IPS-20b (cell line): ENCODE data around the gene TMEM208.
A peak's percentile ranks its signal among the peaks of the same experiment; 100 is the strongest.

ENCODE experiments used
- H3K27ac ChIP-seq: one replicate; pipeline ENCODE4 v1.5.1; 2013; ENCODE audit warnings: low read length
- H3K27me3 ChIP-seq: 2 replicates; pipeline ENCODE4 v1.6.1; 2013; ENCODE audit warnings: mild to moderate bottlenecking, low read length, inconsistent platforms; ENCODE audit not compliant: insufficient read depth
- H3K36me3 ChIP-seq: 2 replicates; pipeline ENCODE4 v1.6.1; 2013; ENCODE audit warnings: low read depth, mild to moderate bottlenecking, inconsistent platforms, low read length, moderate library complexity; ENCODE audit not compliant: insufficient read depth
- H3K4me1 ChIP-seq: 2 replicates; pipeline ENCODE4 v1.6.1; 2013; ENCODE audit warnings: mild to moderate bottlenecking, control low read depth, inconsistent platforms, low read length, moderate library complexity; ENCODE audit not compliant: insufficient read depth
- H3K4me3 ChIP-seq: 2 replicates; pipeline ENCODE4 v1.5.1; 2013; ENCODE audit warnings: mild to moderate bottlenecking, low read length, inconsistent platforms
- H3K9ac ChIP-seq: 2 replicates; pipeline ENCODE4 v1.6.1; 2013; ENCODE audit warnings: low read depth, mild to moderate bottlenecking, inconsistent platforms, low read length, moderate library complexity
- H3K9me3 ChIP-seq: 2 replicates; pipeline ENCODE4 v1.6.1; 2013; ENCODE audit warnings: mild to moderate bottlenecking, low read depth, low read length, inconsistent platforms; ENCODE audit not compliant: insufficient read depth

The TMEM208 gene

DNA sequence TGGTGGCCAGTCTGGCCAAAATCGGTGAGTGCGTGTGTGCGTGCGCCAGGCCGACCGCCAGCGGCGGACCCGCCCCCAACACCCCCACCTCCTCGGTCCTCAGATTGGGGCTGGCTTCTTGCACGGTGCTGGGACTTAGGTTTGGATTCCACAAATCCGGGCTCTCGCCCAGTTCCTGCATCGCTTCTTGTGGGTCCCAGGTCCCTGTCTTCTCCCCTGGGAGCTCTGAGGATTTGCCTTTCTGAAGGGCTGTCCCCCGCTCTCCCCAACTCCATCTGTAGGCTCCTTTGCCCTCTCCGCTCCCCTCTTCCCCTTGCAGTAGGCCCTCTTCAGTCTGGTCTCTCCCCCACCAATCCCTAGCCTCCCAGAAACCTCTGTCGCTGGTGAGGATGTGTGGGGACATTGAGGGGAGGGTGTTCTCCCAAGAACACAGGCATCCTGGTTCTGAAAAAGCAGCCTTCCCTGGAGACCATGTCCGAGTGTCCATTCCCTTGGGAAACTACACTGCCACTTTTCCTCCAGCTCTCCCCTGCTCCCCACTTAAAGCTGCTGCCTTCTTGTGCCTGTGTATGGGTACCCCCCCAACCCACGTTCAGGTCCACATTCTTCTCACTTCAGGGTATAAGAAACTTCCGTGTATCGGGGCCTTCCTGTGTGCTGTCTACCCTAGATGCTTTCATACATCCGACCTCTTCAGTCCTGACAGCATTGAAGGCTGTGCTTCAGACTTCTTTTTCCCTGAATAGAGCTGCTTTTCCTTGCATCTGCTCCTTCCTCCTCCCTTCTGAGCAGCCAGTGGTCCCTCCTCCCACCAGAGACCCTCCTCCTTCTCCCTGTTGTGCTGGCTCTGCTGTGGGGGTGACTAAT lies 22.5 kb downstream of the TMEM208 start:
- H3K4me3 ChIP-seq, result peak overlapping the region; percentile 90
- no peaks in the 10 kb centered on the region for H3K36me3 ChIP-seq
- H3K27me3 ChIP-seq, result peaks cover 37% of the 10 kb centered on the region
- peak overlapping the region; percentile 67; the same call in 1 of the 2 replicates for H3K9ac ChIP-seq
- H3K27ac ChIP-seq, result no peak overlapping the region
- H3K4me1 ChIP-seq, result peaks cover 26% of the 10 kb centered on the region
- H3K9me3 ChIP-seq, result no peaks in the 10 kb centered on the region

DNA sequence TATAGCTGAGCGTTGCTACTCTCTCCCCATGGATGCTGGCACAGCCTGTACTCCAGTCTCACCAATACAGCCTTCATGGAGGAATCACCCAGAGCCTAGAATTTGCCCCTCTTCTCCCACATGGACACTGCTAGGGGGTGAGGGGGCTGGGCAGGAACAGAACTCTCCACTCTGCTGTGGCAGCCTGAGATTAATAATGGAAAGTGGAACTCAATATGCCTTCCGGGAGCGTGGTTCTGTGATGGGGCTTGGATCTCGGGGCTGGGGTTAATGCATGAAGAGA lies 23.1 kb downstream of the TMEM208 start:
- Histone ChIP-seq H3K27me3 (peaks cover 37% of the 10 kb centered on the region), H3K9me3 (no peaks in the 10 kb centered on the region), H3K36me3 (no peaks in the 10 kb centered on the region), H3K4me1 (peaks cover 24% of the 10 kb centered on the region), H3K4me3 (no peak overlapping the region), H3K9ac (no peak overlapping the region), H3K27ac (no peak overlapping the region)

DNA sequence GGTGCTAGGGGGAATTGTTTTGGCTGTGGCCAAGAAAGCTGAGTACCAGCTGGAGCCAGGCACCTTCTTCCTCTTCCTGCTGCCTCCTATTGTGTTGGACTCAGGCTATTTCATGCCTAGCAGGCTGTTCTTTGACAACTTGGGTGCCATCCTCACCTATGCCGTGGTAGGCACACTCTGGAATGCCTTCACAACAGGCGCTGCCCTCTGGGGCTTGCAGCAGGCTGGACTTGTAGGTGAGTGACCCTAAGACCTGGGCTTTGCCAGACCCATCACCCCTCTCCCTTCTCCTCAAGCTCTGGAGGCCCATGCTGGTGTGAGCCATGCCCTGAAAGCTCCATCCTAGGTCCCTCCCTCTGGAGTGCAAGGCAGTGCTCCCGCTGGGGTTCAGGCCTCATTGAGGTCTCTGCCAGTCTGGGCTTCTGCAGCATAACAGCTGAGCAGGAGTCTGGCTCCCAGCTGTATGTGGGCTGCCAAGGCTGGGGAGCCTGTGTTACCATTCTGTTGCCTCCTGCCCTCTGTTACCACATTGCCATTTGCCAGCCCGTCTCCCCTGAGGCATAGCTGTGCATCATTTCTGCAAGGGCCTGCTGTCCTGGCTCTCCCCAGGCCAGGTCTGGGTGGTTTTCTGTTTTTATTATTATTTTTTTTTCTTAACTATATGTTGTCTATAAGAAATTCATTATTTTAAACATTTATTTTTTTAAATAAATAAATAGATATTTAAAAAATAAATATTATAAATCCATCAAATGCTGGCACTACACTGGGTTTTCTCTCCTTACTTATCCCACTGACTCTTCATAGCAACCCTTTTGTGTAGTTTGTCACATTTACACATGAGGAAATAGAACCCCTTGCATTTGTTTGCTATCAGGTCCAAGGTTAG lies 25.9 kb downstream of the TMEM208 start:
- Histone ChIP-seq H3K4me1 (peaks cover 12% of the 10 kb centered on the region), H3K27ac (no peak overlapping the region), H3K4me3 (no peak overlapping the region), H3K9me3 (no peaks in the 10 kb centered on the region), H3K36me3 (no peaks in the 10 kb centered on the region), H3K9ac (no peak overlapping the region), H3K27me3 (peaks cover 33% of the 10 kb centered on the region)

DNA sequence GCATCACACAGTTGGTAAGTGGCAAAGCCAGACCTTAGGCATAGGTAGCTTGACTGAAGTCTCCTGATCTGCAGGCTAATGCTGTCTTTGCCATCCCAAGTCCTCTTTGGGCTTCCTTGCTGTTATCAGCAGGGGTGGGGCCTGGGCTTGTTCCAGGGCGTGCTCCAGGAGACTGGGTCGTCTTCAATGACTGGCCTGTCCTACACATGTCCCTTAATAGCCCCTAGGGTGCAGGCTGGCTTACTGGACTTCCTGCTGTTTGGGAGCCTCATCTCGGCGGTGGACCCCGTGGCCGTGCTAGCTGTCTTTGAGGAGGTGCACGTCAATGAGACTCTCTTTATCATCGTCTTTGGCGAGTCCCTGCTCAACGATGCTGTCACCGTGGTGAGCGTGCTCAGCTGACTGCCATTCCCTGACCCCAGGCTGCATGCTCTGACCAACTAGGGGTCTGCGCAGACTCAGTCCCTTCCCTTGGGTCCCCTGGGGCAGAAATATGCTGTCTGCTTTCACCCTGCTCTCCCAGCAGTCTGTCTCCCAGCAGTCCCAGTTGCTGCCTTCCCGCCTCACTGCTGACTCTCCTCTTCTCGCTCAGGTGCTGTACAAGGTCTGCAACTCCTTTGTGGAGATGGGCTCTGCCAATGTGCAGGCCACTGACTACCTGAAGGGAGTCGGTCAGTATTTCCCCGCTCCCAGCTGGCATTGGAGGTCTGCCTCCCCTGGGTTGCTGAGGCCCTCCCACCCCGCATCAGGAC lies 28.0 kb downstream of the TMEM208 start:
- H3K36me3 ChIP-seq, result no peaks in the 10 kb centered on the region

DNA sequence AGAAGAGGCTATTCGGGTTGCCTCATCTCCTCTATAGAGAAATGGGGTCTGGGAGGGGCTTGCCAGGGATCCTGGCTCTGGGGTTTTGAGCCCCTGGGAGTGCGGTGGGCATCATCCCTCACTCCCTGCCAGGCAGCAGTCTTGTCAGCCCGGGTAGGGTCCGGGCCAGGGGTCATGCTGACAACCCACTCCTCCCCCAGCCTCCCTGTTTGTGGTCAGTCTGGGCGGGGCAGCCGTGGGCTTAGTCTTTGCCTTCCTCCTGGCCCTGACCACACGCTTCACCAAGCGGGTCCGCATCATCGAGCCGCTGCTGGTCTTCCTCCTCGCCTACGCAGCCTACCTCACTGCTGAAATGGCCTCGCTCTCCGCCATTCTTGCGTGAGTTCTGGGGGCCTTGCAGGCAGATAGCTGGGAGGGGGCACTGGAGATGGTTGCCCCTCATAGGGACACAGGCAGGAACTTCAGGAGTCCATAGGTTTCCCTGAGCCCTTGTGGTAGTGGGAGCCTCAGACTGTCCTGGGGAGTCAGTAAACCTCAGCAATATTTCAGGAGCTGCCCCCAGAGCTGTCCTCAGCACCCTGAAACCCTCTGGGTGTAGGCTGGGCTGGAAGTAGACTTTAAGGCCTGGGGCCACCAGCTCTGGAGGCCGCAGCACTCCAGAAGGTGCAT lies 28.8 kb downstream of the TMEM208 start:
- no peak overlapping the region for H3K4me3 ChIP-seq
- H3K9ac ChIP-seq, result no peak overlapping the region

More for the DNA sequence above, 28.0 kb downstream of the TMEM208 start:
- no peak overlapping the region for H3K9ac ChIP-seq
- no peak overlapping the region for H3K4me3 ChIP-seq
- H3K27ac ChIP-seq, result no peak overlapping the region
- H3K4me1 ChIP-seq, result peaks cover under 1% of the 10 kb centered on the region; the same call in 1 of the 2 replicates
- no peaks in the 10 kb centered on the region for H3K9me3 ChIP-seq
- peaks cover 12% of the 10 kb centered on the region for H3K27me3 ChIP-seq

DNA sequence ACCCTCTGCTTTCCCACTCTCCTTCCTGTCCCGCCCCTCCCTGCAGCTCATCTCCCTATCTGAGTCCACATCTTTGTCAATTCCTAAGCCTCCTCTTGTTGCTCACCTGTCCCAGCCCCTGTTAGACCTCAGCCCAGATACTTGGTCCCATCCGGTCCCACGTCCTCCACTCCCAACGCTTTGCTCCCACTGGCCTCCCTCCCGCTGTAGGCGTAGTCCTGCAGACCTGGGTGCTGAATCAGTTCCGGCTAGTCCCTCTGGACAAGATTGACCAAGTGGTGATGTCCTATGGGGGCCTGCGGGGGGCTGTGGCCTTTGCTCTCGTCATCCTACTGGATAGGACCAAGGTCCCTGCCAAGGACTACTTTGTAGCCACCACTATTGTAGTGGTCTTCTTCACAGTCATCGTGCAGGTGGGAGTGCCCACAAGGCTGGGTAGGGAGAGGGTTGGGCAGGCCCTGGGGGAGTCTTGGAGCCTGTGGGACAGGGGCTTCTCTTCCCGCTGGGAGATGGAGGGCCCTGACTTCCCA lies 29.8 kb downstream of the TMEM208 start:
- H3K9ac ChIP-seq, result no peak overlapping the region
- no peak overlapping the region for H3K27ac ChIP-seq
- no peaks in the 10 kb centered on the region for H3K9me3 ChIP-seq
- no peaks in the 10 kb centered on the region for H3K4me1 ChIP-seq
- no peaks in the 10 kb centered on the region; the same call in 1 of the 2 replicates for H3K27me3 ChIP-seq
- H3K4me3 ChIP-seq, result no peak overlapping the region
- no peaks in the 10 kb centered on the region for H3K36me3 ChIP-seq

More for the DNA sequence above, 28.8 kb downstream of the TMEM208 start:
- H3K27ac ChIP-seq, result no peak overlapping the region
- H3K9me3 ChIP-seq, result no peaks in the 10 kb centered on the region
- H3K27me3 ChIP-seq, result peaks cover 5% of the 10 kb centered on the region
- no peaks in the 10 kb centered on the region for H3K4me1 ChIP-seq
- H3K36me3 ChIP-seq, result no peaks in the 10 kb centered on the region

DNA sequence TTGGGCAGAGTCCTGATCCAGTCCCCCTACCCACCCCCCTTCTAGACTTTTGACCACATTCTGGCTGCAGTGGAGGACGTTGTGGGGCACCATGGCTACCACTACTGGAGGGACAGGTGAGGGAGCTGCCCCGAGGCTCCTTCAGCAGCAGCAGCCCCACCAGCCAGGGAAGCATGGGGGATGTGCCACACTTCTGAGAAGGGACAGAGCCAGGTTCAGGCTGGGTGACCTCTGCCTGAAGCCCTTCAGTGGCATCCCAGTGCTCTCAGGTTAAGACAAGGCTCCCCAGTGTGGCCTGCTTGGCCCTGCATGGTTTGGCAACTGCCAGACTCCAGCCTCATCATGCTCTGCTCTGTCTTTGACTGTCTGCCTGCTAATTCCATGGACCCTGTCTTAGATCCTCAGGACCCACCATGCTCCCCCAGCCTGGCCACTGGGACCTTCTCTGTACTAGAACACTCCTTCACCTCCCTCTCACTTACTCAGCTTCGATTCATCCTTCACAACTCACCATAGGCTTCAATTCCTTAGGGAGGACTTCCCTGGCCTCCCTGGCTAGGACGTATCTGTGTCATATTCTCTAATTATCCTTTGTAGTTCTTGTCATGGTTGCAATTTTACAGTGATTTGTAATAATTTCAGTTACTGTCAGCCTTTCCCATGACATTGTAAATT lies 30.7 kb downstream of the TMEM208 start:
- H3K4me1 ChIP-seq, result no peaks in the 10 kb centered on the region
- H3K9me3 ChIP-seq, result no peaks in the 10 kb centered on the region
- no peak overlapping the region for H3K4me3 ChIP-seq
- no peak overlapping the region for H3K9ac ChIP-seq
- H3K36me3 ChIP-seq, result no peaks in the 10 kb centered on the region
- H3K27me3 ChIP-seq, result no peaks in the 10 kb centered on the region
- H3K27ac ChIP-seq, result no peak overlapping the region

DNA sequence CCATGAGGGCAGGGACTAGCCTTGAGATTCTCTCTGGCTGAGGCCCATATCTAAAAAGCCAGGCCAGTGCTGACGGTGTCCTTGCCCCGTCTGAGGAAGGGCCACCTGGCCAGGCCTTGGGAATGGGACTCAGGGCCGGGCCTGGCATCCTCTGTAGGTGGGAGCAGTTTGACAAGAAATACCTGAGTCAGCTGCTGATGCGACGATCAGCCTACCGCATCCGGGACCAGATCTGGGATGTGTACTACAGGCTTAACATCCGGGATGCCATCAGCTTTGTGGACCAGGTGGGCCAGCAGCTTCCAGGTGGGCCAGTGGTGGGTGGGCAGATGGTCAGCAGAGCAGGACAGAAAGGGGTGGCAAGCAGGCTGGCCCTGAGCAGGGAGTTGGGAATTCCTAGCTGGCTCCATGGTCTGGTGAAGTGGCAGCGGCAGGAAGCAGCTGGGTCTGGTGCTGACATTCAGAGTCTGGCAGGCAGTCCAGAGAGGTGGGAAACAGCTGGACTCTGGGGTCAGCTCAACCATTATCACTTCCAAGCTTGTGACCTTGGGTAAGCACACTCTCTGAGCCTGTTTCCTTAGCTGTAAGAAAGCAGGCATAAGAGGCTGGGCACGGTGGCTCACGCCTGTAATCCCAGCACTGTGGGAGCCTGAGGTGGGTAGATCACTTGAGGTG lies 31.4 kb downstream of the TMEM208 start:
- Histone ChIP-seq H3K9me3 (no peaks in the 10 kb centered on the region), H3K4me1 (no peaks in the 10 kb centered on the region), H3K27me3 (peaks cover 4% of the 10 kb centered on the region; the same call in 1 of the 2 replicates), H3K9ac (no peak overlapping the region), H3K4me3 (no peak overlapping the region), H3K36me3 (no peaks in the 10 kb centered on the region), H3K27ac (no peak overlapping the region)

DNA sequence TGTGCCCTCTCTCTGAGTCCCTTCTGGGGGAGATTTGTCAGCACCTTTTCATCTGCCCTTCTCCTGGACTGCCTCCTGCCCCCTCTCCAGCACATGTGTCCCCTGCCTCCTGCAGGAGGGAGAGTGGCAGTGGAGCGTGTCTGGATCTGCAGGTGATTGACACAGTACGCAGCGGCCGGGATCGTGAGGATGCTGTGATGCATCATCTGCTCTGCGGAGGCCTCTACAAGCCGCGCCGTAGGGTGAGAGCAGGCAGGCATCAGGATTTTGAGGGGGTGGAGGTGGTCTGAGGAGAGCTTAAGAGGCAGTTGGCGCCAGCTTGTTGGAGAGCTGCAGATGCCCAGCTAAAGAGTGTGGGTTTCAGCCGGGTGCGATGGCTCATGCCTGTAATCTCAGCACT lies 32.8 kb downstream of the TMEM208 start:
- peaks cover 4% of the 10 kb centered on the region; the same call in 1 of the 2 replicates for H3K27me3 ChIP-seq
- no peaks in the 10 kb centered on the region for H3K9me3 ChIP-seq
- no peaks in the 10 kb centered on the region for H3K4me1 ChIP-seq
- H3K36me3 ChIP-seq, result no peaks in the 10 kb centered on the region
- H3K9ac ChIP-seq, result no peak overlapping the region
- no peak overlapping the region for H3K27ac ChIP-seq
- no peak overlapping the region for H3K4me3 ChIP-seq

DNA sequence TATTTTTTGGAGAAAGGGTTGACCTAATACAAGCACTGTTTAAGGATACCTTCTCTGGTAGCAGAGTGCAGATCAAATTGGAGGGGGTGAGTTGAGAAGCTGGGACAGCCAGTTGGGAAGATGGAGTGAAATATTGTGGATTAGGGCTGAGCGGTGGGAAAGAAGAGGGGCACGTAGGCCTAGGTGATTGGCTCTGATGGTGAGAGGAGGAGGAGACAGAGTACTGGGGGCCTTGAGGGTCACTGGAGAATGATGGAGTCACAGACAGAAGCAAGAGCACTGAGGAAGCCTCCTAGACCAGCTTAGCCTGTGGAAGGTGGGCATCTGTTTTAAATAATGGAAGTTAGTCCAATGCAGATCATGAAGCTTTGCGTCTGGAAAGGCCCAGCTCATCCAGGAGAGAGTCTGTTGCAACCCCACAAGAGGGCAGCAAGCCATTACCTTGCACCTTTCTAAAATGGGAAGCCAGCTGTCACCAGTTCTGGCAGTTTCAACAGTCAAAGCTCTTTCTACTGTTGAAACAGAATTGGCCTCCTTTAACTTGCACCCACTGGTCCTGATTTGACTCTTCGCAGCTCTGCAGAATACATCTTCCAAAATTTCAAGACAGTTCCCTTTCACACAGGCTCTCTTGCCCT lies 33.6 kb downstream of the TMEM208 start:
- peaks cover 8% of the 10 kb centered on the region; the same call in 1 of the 2 replicates for H3K27me3 ChIP-seq
- no peaks in the 10 kb centered on the region for H3K4me1 ChIP-seq
- no peaks in the 10 kb centered on the region for H3K36me3 ChIP-seq
- no peak overlapping the region for H3K27ac ChIP-seq
- H3K4me3 ChIP-seq, result no peak overlapping the region
- no peaks in the 10 kb centered on the region for H3K9me3 ChIP-seq
- no peak overlapping the region for H3K9ac ChIP-seq
